CD4-positive, alpha-beta T cell treated with Interleukin-15 for 4 hours (primary cell): ENCODE results near the gene HTRA2.

Source experiments
- DNase-seq: peaks from one replicate; pipeline ENCODE4 v3.0.0-alpha.2; 2020; ENCODE audit warnings: low spot score

The HTRA2 gene

DNA sequence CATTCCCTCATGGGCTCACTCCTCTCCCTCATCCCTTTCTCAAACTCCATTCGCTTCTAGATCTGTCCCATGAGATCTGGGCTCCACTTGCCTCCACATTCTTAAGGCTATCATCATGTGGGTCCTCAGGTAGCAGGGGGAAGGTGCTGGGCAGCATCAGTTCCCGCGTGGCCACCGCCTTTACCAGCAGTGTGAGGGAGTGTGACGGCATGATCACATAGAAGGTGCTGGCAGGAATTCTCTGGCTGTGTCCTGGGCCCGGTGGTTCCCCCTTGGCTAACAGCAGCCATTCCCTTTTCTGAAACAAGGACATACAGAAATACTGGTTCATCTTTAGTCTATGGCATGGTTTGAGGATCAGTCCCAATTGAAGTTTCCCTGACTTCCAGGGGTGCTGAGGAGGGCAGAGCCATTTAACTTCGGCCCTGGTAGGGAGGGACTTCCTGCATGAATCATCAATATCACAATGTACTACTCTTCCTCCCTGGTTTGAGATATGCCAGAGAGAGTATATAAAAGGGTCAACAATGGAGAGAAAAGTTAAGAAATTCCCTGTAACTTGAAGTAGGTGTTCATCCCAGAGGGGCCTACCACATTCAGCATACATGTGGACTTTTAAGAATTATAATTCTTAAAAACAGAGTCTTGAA is 32.5 kb downstream of the HTRA2 start:
- DNase-seq = no peak

DNA sequence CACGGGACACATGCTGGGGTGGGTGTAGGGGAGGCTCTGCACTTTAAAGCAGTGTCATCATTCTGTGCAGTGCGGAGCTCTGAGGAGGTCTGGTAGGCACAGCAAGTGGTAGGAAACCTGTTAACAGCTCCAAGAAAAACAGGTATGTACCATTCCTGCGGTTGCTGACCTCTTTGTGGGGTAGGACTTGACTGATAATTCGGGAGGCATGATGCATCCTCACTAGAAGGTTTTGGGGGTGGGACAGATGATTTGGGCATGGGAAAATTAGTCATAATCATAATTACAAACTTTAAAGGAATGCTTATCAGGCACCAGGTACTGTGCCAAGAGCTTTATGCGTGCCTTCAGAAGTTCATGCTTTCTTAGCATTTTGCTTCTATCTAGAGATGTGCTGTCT is 34.5 kb downstream of the HTRA2 start:
- no peak for DNase-seq

DNA sequence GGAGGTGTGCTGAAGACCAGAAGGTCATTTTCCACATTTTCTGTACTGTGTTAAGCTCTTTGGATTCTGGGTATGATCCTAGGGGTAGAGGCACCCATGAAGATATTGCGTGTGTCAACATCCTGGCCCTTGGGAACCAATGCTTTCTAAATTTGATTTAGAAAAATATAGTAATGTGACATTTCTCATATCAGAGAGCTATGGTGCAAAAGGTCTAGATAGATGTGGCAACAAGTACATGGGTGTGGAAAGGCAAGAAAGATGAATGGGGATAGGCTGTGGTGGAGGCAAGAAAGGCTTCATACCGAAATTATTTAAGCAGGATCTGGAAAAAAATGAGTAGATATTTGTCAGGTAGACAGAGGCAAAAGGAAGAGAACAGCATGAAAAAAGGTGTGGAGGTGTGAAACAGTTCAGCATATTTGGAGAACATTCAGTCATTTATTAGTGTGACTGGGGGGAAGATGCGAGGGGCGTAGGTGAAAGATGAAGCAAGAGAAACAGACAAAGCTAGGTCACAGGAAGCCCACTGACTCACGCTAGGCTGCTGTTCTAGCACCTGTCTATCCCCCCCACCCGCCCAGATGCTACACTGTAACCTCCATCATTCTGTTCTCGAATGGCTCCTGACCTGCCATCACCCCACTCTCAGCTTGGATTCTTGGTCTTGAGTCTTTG is 36.5 kb downstream of the HTRA2 start:
- DNase-seq = no peak

DNA sequence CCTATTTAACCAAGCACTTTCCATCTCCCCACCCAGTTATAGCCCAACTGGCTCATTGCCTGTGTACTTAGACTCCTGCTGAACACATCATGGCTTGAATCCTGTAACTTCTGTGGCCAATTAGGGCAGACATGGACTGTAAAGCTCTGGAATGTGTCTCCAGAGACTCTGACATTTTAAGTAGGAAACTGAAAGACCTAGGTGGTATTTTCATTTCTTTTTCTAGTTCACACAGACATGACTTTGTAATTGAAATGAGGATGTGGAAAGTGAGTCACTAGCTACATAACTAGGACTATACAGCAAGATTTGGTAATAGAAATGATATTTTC is 37.0 kb downstream of the HTRA2 start:
- DNase-seq = no peak

DNA sequence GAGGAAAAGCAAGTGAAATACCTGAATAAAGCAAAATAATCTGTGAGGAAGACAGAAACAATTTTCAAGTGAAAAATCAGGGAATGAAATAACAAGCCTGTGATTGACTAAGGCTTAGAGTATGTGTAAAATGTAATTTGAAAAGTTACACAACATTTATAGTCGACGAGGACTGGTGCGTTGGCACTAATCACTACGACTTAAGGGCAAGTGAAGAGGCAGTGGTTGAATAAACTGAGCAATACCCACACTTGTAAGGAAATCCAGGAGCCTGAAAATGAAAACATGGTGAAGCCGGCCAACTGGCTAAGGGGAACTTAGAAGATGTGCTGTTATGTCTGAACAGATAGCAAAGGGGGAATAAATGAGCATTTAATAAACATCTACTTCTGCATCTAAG is 38.1 kb downstream of the HTRA2 start:
- DNase-seq = no peak

DNA sequence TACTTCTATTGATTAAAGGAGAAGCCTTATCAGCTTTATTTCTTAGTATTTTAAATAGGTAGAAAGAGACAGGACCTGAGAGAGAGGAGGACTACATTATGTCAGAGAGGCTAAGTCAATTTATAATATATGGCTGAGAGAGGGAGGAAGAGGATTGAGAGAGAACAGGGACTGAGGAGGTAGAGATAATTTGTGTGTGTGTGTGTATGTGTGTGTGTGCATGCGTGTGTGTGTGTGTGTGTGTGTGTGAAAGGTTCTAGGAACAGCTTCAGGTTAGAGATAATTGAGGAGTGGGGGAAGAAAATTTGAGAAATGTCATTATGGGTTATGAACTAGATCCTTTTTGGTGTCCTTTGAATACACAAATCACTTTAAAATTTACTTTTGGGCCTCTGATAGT is 40.0 kb downstream of the HTRA2 start:
- no peak for DNase-seq

DNA sequence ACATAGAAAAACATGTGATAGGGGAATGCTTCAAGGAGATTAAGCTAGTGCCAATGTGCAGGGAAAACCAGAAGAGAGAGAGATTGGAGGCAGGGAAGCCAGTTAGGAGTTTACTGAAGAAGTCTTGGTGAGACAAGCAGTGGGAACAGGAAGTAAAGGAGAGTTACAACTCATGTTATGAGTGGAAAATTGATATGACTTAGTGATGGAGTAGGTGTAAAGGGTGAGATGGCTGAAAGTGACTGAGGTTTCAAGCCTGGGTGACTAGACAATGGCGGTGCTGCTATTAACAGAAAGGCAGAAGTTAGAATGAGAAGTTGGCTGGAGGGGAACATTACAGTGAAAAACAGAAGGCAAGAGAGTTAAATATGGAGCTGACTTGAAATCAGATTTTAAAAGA is 41.3 kb downstream of the HTRA2 start:
- no peak for DNase-seq

DNA sequence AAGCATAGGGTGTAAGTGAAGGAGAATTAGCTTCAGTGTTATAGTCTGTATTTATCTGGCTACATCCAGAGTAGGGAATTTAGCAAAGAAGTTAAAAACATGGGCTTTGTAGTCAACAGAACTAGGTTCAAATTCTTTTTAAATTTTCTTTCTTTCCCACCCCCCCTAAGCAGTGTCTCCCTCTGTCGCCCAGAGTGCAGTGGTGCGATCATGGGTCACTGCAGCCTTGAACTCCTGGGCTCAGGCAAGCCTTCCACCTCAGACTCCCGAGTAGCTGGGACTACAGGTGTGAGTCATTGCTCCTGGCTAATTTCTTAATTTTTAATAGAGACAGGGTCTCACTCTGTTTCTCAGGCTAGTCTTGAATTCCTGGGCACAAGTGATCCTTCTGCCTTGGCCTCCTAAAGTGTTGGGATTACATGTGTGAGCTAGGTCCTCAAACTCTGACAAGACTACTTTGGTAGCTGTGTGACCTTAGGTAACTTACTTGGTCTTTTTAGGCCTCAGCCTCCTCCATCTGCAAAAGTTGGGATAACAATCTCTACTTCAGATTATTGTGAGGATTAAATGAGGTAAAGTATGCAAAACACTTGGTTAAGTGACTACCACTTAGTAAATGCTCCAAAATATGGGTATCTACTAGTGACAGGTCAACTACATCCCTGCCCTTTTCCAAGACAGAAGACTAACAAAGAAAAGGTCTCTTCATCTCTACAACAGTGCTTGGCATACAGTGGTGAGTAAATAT is 42.6 kb downstream of the HTRA2 start:
- no peak for DNase-seq

DNA sequence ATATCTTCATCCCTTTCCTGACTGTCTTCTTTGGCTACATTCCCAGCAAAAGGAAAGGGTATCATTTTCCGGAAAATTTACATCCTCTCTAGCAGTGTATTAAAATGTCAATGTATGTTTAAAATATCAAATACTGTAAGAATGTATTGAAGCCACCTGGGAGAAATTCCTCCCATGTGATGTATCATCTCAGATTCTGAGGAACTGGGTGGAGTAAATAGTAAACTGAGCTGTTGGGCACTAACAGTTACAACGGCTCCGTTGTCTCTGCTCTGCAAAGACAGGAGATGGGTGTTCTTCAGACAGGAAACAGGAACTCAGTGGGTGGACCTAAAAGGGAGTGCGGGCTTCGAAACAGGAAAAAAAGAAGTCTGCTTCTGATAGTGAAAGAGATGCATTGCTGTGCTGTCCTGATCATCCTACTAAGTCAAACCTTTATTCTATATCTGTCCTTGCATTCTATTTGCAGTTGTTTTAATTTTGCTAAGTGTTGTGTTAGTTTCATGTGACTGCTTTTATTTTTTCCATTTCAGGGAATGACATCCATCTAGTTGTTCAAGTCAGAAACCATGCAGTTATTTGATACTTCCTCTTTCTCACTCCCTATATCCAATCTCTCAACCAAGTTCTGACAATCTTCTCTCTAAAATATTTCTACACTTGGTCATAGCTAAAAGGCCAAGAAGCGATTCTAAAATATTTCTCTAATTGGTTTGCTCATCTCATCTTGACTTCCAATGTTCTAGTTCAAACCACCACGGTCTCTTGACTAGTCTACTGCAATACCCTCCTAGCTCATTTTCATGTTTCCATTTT is 44.2 kb downstream of the HTRA2 start:
- peak; percentile 28 for DNase-seq

DNA sequence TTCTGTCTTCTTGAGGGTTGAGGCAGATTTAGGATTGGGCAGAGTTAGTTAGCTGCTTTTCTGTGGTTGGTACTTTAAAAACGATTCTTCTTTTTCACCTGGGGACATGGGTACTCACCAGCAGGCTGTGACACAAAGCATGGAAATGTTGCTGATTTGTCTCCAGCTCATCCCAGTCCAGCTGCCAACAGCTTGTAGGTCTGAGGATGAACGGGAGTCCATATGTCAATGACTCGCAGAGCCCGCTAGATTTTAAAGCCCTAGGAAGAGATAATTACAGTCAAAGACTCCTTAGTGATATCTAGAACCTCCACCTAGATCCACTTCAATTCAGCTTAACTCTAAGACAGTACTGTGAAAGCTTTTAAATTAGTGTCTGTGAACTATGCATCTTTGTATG is 45.6 kb downstream of the HTRA2 start:
- no peak for DNase-seq

DNA sequence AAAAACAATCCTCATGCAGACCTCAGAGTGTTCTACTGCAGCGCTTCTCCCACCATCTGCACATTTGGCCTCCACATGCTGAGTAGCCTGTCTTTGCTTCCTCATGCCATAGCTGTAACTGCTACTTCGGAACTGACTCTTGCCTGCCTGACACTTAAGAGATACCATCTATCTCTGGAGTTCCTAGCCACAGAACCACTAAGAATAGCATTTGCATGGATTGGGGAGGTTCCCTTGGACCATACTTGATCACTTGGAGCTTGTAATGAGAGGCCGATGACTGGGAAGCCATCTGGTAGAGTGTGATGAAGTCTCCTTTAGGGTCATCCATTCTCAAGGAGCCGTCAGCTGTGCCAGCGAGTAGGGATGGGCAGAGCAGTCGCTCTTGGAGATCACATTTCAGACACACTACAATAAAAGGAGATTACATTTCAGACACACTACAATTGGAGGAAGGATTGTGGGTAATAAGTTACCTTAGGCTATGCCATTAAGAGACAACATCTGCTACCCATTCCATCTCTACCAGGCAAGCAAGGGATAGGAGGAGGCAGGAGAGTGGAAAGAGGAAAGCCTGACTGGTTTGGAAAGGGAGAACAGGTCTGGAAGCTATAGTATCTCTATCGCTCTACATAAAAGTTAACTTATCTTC is 46.6 kb downstream of the HTRA2 start:
- DNase-seq = no peak

DNA sequence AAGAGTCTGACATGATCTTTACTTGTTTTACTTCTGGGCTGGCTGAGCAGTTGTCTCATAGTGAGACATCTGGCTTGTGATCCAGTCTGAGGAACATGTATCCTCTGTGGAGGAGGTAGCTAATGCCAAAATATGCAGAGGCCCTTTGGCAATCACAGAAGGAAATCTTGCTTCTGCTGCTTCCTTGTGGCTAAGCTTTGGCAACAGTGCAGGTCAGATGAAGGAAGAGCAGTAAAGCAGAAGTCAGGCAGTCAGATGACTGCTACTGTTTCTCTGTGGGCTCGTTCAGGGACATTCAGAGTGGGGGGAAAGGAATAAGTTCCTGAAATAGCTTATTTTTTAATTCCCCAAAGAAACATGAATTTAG is 47.1 kb downstream of the HTRA2 start:
- DNase-seq = no peak

DNA sequence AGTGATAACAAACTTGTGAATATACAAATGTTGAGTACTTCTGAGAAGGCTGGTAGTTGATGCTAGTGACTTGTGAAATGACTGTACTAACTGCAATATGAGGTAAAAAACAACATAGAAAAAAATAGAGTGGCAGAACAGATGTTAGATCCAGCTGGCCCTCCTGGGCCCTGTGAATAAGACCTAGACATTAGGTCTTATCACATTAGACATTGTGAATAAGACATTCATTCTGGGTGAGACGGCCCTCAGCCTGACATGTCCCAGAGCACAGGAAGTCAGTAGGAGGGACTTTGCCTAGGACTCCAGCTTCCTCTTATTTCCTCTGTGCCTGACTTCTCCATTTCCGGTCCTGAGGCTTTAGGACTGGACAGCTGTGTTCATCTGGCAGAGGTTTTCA is 47.7 kb downstream of the HTRA2 start:
- DNase-seq = no peak

DNA sequence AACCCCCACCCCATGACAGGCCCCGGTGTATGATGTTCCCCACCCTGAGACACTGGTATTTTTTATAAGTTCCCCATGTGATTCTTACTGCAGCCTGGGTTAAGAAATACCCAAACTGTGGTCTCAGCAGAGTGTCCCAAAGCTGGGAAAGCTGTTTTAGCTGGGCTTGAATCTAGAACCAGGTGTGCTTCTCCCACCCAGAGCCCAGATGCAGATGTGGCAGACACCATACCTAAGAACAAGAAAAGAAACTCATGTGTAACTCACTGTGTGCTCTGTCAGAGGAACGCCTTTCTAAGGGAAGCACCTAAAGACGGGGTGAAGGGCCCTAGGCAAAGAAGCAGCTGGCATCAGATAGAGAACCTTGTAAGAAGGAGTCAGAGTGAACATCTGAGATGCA is 48.7 kb downstream of the HTRA2 start:
- no peak for DNase-seq

DNA sequence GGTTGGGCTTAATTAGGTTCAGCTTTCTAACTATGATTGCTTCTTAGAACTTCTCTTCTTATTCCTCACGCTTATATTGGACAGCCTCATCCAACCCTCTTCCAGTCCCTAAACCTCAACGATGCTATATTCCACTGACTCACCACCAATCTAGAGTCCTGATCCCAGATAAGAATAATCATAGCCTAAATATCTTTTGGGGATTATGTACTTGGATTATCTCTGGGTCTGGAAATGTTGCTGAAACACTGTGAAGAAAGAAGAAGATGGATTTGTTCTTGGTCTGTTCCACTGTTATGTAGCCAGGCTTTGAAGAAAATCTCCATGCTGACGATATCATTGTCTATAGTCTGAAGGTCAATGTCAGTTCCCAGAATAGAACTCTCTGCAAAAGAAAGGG is 51.7 kb downstream of the HTRA2 start:
- no peak for DNase-seq

DNA sequence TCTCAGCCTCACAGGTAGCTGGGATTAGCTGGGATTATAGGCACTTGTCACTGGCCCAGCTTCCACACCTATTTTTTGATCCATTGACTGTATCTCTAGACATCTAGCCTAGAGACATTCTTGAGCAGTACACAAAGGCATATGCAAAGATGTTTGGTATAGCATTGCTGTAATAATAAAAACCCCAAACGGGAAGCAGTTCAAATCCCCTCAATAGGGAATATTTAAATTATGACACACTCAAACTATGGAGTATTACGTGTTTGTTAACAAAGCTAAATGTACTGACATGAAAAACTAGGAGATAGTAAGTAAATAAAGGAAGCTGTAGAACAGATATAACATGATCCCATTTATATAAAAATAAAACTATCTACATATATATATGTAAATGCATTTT is 52.5 kb downstream of the HTRA2 start:
- no peak for DNase-seq
